ENCODE results near the gene RBBP7. TPM values are rescaled to one million over a fixed set of nuclear protein-coding genes. Genes with fewer than 3 reads are reported as not detected.
A peak's percentile ranks its signal among the peaks of the same experiment; 100 is the strongest.

Gene RBBP7
- polyA plus RNA-seq (2012; ENCODE audit: insufficient read length, low read depth), result 98.2 TPM

DNA sequence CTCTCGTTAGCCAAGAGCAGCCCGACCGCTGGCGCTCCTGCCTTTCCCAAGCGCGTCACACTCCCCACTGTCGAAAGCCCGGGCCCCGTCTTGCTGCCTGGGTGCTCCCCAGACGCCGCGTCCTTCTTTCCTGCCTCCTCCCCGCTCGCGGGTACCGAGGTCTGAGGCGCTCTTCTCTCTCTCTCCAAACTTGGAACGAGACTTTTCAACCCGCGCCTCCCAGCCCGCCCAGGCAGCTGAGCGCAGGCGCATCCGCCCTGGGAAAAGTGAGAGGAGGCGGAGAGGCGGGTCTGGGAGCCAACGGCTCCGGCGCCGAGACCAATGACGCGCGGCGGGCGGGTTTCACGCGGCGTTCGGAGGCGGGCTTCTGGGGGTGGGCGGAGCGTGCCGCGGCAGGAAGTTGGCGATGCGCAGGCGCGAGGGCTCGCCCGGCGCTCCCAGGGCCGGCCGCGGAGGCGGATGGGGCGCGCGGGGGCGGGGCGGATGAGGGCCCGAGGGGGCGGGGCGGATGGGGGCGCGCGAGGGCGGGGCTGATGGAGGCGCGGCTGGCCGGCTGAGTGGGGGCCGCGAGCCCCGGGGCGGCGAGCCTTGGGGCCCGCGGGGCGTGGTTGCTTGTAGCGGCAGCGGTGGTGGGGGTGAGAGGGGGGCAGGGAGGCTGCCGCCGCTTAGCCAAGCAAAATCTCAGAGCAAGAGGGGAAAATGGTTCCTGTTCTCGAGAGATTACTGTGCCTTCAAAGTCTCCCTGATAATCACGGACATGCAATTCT lies at the start of gene RBBP7:
Gene RBBP7, minus strand, starts transcription at position 268 of the 767 bp plus-strand sequence. CDS start 309 bp downstream, outside the sequence.
- TF ChIP-seq TAF1 (IDR thresholded peaks at IDR 0.05; ENCODE audit: borderline replicate concordance, insufficient read depth, low read length) (peak; percentile 29; the same call in 1 of the 2 replicates), POLR2AphosphoS5 (IDR thresholded peaks at IDR 0.05; ENCODE audit: low read depth, low read length) (peak; percentile 70), REST (IDR thresholded peaks at IDR 0.05; ENCODE audit: insufficient read depth in 1 of 2, low read depth in 2 of 2, low read length in 2 of 2) (no peak)

DNA sequence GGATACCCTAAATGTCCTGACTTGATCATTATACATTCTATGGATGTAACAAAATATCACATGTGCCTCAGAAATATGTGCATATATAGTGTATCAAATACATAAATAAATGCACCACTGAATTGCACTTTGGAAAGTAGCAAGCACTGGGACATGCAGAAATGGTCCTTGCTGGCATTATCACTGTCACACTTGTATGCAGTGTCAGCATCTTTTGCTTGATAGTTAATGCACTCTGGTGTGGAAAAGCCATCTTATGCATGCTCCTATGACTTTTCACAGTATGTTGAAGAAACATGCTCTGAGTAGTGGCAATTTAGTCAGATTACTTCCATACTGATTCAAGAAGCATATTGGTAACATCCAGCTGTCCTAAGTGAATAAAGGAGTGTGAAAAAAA lies 48.8 kb upstream of the RBBP7 start:
- TF ChIP-seq REST (IDR thresholded peaks at IDR 0.05; ENCODE audit: insufficient read depth in 1 of 2, low read depth in 2 of 2, low read length in 2 of 2) (no peak), SIN3A (IDR thresholded peaks at IDR 0.05; ENCODE audit: borderline replicate concordance, insufficient read depth, low read length) (no peak), POLR2AphosphoS5 (IDR thresholded peaks at IDR 0.05; ENCODE audit: low read depth, low read length) (no peak), FOXP2 (optimal IDR thresholded peaks at IDR 0.05; ENCODE audit: borderline replicate concordance, extremely low read depth, extremely low read length, insufficient read depth) (no peak), TAF1 (IDR thresholded peaks at IDR 0.05; ENCODE audit: borderline replicate concordance, insufficient read depth, low read length) (no peak)

- TF ChIP-seq TAF1 (IDR thresholded peaks at IDR 0.05; ENCODE audit: borderline replicate concordance, insufficient read depth, low read length) (no peak), REST (IDR thresholded peaks at IDR 0.05; ENCODE audit: insufficient read depth in 1 of 2, low read depth in 2 of 2, low read length in 2 of 2) (no peak), SIN3A (IDR thresholded peaks at IDR 0.05; ENCODE audit: borderline replicate concordance, insufficient read depth, low read length) (no peak), FOXP2 (optimal IDR thresholded peaks at IDR 0.05; ENCODE audit: borderline replicate concordance, extremely low read depth, extremely low read length, insufficient read depth) (no peak), POLR2AphosphoS5 (IDR thresholded peaks at IDR 0.05; ENCODE audit: low read depth, low read length) (no peak)
Observed at GRCh38 chrX:16917120-16917519, 47.0 kb upstream of the RBBP7 start.

DNA sequence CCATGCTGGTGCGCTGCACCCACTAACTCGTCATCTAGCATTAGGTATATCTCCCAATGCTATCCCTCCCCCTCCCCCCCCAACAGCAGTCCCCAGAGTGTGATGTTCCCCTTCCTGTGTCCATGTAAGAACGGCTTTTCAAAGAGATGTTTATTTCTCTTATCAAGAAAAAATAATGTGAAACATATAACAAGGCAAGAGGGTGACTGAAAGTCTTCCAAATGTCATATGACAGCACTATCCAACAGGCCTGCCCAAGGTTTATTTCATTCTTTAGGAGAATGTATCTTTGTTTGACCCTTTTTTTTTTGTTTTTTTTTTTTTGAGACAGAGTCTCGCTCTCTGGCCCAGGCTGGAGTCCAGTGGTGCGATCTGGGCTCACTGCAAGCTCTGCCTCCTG lies 46.4 kb upstream of the RBBP7 start:
- no peak for TF ChIP-seq FOXP2 (optimal IDR thresholded peaks at IDR 0.05; ENCODE audit: borderline replicate concordance, extremely low read depth, extremely low read length, insufficient read depth)
- no peak for TF ChIP-seq SIN3A (IDR thresholded peaks at IDR 0.05; ENCODE audit: borderline replicate concordance, insufficient read depth, low read length)
- TF ChIP-seq POLR2AphosphoS5 (IDR thresholded peaks at IDR 0.05; ENCODE audit: low read depth, low read length), result no peak
- TF ChIP-seq REST (IDR thresholded peaks at IDR 0.05; ENCODE audit: insufficient read depth in 1 of 2, low read depth in 2 of 2, low read length in 2 of 2), result no peak
- TF ChIP-seq TAF1 (IDR thresholded peaks at IDR 0.05; ENCODE audit: borderline replicate concordance, insufficient read depth, low read length), result no peak
